ENCODE data around the gene SNU13.
"Not testable (repeated sequence)": the region's sequence is repeated elsewhere in the genome, so short reads cannot be mapped to it uniquely, and the experiment has no call there.

Gene SNU13

GRCh38 chr22:41641854-41642253 lies 46.8 kb downstream of the SNU13 start:
- no peak for DNase-seq (ENCODE audit: low read depth in 2 of 2)

DNA sequence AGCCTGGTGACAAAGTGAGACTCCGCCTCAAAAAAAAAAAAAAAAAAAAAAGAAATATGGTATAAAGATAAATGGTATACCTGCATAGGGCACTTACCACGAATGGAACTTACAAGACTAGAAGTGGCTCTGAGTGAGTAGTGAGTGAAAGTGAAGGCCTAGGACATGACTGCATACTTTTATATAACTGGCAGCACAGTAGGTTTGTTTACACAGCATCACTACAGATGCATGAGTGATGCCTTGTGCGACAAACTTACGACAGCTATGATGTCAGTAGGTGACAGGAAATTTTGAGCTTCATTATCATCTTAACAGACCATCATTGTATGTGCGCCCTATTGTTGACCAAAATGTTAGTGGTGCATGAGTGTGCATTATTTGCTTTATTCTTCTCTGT lies 49.9 kb downstream of the SNU13 start:
- DNase-seq (ENCODE audit: low read depth in 2 of 2): no peak

GRCh38 chr22:41638124-41638523 lies 50.5 kb downstream of the SNU13 start:
- DNase-seq (ENCODE audit: low read depth in 2 of 2): no peak

DNA sequence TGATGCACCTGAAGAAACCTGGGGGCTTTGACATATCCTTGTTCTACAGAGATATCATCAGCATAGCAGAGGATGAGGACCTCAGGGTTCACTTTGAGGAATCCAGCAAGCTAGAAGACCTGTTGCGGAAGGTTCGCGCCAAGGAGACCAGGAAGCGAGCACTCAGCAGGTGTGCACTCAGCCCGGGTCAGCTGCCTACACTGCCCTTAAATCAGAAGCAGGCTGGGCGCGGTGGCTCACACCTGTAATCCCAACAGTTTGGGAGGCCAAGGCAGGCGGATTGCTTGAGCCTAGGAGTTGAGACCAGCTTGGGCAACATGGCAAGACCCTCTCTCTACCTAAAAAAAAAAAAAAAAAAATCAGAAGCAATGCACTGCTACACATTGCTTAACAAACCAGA lies 51.0 kb downstream of the SNU13 start:
- DNase-seq (ENCODE audit: low read depth in 2 of 2): not testable (repeated sequence)

- DNase-seq (ENCODE audit: low read depth in 2 of 2): no peak
Observed at GRCh38 chr22:41636467-41636866, 52.2 kb downstream of the SNU13 start.

DNA sequence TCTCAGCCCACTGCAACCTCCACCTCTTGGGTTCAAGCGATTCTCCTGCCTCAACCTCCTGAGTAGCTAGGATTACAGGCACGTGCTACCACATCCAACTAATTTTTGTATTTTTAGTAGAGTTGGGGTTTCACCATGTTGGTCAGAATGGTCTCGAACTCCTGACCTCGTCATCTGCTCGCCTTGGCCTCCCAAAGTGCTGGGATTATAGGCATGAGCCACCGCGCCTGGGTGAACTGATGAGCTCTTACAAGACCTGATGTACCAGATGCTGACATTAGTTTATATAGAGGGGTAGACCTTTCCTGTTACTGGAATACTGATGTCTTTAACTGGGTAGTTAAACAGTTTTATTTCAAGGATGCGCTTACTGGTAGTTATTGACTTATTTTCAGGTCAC lies 54.1 kb downstream of the SNU13 start:
- not testable (repeated sequence) for DNase-seq (ENCODE audit: low read depth in 2 of 2)

DNA sequence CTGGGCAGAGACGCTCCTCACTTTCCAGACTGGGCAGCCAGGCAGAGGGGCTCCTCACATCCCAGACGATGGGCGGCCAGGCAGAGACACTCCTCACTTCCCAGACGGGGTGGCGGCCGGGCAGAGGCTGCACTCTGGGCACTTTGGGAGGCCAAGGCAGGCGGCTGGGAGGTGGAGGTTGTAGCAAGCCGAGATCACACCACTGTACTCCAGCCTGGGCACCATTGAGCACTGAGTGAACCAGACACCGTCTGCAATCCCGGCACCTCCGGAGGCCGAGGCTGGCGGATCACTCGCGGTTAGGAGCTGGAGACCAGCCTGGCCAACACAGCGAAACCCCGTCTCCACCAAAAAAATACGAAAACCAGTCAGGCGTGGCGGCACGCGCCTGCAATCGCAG lies 57.1 kb downstream of the SNU13 start:
- DNase-seq (ENCODE audit: low read depth in 2 of 2): not testable (repeated sequence)

DNA sequence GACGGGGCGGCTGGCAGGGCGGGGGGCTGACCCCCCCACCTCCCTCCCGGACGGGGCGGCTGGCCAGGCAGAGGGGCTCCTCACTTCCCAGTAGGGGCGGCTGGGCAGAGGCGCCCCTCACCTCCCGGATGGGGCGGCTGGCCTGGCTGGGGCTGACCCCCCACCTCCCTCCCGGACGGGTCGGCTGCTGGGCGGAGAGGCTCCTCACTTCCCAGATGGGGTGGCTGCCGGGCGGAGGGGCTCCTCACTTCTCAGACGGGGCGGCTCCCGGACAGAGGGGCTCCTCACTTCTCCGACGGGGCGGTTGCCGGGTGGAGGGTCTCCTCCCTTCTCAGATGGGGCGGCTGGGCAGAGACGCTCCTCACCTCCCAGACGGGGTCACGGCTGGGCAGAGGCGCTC lies 57.6 kb downstream of the SNU13 start:
- DNase-seq (ENCODE audit: low read depth in 2 of 2): not testable (repeated sequence)

- DNase-seq (ENCODE audit: low read depth in 2 of 2): no peak
Observed at GRCh38 chr22:41625577-41625976, 63.1 kb downstream of the SNU13 start.

All from activated CD8-positive, alpha-beta memory T cell treated with anti-CD3 and anti-CD28 coated beads for 4 hours (primary cell).